ENCODE measurements around the gene SEC16A. TPM values are rescaled to one million over a fixed set of nuclear protein-coding genes. Genes with fewer than 3 reads are reported as not detected.

The SEC16A gene
- total RNA-seq, 1 experiment from 2014 or later, result 56.4 TPM

DNA sequence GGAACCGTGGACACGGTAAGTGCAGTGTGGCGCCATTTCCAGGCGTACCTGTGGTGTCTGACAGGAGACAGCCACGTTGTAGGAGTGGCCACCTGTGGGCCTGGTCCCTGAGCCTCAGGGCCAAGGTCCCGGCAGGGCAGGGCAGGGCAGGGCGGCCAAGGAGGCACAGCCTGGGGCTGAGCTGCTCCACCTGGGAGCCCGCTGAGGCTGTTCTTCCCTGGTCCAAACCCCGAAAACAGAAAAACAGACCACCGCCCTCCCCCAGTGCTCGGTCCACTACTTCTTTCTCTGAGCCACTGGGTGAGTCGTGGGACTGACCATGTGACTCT is 63.8 kb downstream of the SEC16A start:
- TF ChIP-seq, protein P1, sequence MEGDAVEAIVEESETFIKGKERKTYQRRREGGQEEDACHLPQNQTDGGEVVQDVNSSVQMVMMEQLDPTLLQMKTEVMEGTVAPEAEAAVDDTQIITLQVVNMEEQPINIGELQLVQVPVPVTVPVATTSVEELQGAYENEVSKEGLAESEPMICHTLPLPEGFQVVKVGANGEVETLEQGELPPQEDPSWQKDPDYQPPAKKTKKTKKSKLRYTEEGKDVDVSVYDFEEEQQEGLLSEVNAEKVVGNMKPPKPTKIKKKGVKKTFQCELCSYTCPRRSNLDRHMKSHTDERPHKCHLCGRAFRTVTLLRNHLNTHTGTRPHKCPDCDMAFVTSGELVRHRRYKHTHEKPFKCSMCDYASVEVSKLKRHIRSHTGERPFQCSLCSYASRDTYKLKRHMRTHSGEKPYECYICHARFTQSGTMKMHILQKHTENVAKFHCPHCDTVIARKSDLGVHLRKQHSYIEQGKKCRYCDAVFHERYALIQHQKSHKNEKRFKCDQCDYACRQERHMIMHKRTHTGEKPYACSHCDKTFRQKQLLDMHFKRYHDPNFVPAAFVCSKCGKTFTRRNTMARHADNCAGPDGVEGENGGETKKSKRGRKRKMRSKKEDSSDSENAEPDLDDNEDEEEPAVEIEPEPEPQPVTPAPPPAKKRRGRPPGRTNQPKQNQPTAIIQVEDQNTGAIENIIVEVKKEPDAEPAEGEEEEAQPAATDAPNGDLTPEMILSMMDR (conservative IDR thresholded peaks at IDR 0.05), result no peak
- no peak overlapping the region for H3K4me3 Mint-ChIP-seq
- Histone ChIP-seq H4K91ac (ENCODE audit: insufficient read length, low read depth, low read length) (no peak overlapping the region), H2AFZ (ENCODE audit: low read length) (no peak overlapping the region), H4K8ac (replicated peaks; ENCODE audit: insufficient read length, low read depth, low read length) (no peak overlapping the region), H2BK12ac (ENCODE audit: insufficient read length, low read depth, low read length) (no peak overlapping the region), H3K79me1 (ENCODE audit: insufficient read depth, low read depth, low read length, poor library complexity, severe bottlenecking) (no peaks in the 10 kb centered on the region), H3K14ac (ENCODE audit: insufficient read depth, low read length) (no peak overlapping the region), H3K56ac (ENCODE audit: insufficient read length, low read depth, low read length) (no peak overlapping the region), H2BK20ac (ENCODE audit: low read depth, low read length, poor library complexity, severe bottlenecking) (no peak overlapping the region), H3K4me2 (ENCODE audit: insufficient read depth, insufficient read length, low read length) (no peak overlapping the region), H4K20me1 (ENCODE audit: control insufficient read depth, insufficient read depth, insufficient read length) (no peaks in the 10 kb centered on the region), H3K4me1 (ENCODE audit: insufficient read depth, low read length) (no peaks in the 10 kb centered on the region), H3K9me3 (ENCODE audit: control insufficient read depth, low read depth, low read length) (no peaks in the 10 kb centered on the region), H3K18ac (ENCODE audit: insufficient read length, low read depth, low read length) (no peak overlapping the region), H4K5ac (ENCODE audit: insufficient read length, low read depth, low read length) (no peak overlapping the region), H3K79me2 (ENCODE audit: insufficient read depth, low read length) (no peaks in the 10 kb centered on the region), H2BK15ac (ENCODE audit: low read depth, low read length) (no peak overlapping the region), H2BK5ac (ENCODE audit: insufficient read length, low read length) (no peak overlapping the region), H3K27ac (ENCODE audit: insufficient read length, low read depth, low read length) (no peak overlapping the region), H3K9ac (ENCODE audit: extremely low read depth, insufficient read length, low read length) (no peak overlapping the region), H3T11ph (ENCODE audit: low read length) (no peak overlapping the region), H3K23ac (ENCODE audit: insufficient read length, low read depth, low read length) (no peak overlapping the region), H3K27me3 (ENCODE audit: insufficient read depth, low read length) (no peaks in the 10 kb centered on the region), H3K23me2 (ENCODE audit: insufficient read length, low read depth, low read length, poor library complexity, severe bottlenecking) (no peaks in the 10 kb centered on the region), H2BK120ac (ENCODE audit: low read depth, low read length, poor library complexity, severe bottlenecking) (no peak overlapping the region), H3K4ac (ENCODE audit: low read depth, low read length) (no peak overlapping the region), H2AK5ac (ENCODE audit: insufficient read length, low read length) (no peak overlapping the region)
- H3K36me3 Mint-ChIP-seq (ENCODE audit: insufficient read depth in 1 of 3, low read depth in 3 of 3), result peaks cover 35 to 87% (median 72%) of the 10 kb centered on the region in 3 experiments
- H3K4me1 Mint-ChIP-seq, result no peaks in the 10 kb centered on the region
- no peak for DNase-seq
- no CpG with 5 or more reads among the region's 12 CpGs for WGBS (ENCODE audit: extremely low coverage, insufficient read length, low lambda C conversion rate)
- no peaks in the 10 kb centered on the region for H3K27me3 Mint-ChIP-seq (ENCODE audit: low read depth)
- H3K27ac Mint-ChIP-seq, result no peak overlapping the region; a peak in 1 of 7 replicates
- no peaks in the 10 kb centered on the region for H3K9me3 Mint-ChIP-seq
